GM19043 (cell line): ENCODE measurements around the gene HSH2D.

Experiments
- ATAC-seq: cut with Tn5 transposase; IDR thresholded peaks from one replicate; pipeline ENCODE4 v1.9.1; 2021; ENCODE audit warnings: low read depth; ENCODE audit not compliant: unreplicated experiment

Gene HSH2D

DNA sequence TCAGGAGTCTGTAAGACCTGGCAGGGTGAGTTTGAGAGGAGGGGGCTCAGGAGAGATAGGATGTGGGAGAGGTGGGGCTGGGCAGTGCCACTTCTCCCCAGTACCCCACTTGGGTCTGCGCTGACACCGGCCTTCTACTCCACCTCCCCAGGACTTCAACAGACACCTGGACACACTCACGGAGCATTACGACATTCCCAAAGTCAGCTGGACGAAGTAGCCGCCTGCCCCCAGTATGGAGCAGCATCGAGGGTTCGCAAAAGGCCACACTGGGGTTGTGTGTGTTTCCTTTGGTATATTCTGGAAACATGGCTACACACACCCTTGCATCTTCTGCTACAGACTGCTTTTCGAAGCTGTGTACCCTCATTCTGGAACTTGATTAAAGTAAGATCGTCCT is 47.3 kb downstream of the HSH2D start:
- ATAC-seq = no peak

DNA sequence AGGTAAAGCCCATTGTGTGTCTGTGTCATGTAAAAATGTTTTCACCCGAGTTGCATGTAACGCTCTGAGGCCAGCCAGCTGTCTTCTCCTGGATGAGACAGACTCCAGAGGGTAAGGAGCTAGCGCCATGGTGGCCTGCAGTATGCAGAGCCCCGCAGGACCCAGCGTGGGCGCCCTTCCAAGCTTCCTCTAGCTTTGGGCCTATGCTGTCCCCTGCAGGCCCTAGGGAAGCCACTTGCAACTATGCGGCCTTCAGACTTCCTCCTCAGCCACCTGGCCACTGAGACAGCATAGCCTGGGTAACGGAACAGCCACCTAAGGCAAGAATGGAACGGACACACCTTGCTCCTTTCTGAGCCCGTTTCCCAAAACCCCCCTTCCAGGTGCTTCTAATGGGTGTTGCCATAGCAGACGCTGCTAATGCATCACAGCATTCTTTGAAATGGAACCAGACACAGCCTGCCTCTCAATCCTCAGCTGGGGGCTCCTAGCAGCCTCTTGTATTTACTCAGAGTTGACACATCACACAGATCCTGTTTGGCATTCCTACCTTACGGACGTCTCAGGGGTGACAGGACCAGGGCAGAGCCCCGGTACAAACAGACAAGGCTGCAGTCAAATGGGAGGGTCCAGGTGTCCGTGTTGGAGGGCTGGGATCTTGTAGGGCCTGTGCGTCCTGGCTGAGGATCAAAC is 47.9 kb downstream of the HSH2D start:
- ATAC-seq = no peak

DNA sequence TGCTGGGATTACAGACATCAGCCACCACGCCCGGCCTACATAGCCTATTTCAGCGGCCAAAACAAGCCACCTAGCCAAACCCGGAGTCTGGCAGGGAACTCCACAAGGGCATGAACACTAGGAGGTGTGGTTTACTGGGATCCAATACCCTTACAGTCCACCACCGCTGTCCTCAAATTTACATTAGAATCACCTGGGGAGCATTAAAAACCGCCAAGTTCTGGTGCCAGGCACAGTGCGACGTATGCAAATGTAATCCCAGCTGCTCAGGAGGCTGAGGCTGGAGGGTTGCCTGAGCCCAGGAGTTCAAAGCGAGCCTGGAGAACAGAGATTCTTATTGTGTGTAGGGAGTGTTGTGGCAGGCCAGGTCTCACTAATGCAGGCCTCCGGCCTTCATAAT is 50.0 kb downstream of the HSH2D start:
- ATAC-seq = no peak

DNA sequence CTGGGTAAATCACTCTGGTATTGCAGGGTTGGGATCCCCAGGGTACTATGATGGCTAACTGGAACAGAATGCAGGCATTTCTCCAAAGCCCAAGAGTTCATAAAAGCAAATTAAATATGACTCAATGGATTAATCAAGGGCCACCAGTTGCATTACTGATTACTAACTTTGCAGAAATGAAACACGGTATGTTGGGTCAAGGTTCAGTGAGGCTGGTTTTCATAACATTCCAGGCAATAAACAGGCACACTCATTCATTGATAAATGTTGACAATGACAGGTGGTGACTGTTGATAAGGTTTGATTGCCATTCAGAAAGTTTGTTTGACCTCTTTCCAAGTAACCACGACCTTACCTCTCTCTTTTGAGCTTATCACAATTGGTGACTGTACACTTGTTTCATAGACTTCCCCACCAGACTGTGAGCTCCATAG is 53.7 kb downstream of the HSH2D start:
- ATAC-seq = no peak

DNA sequence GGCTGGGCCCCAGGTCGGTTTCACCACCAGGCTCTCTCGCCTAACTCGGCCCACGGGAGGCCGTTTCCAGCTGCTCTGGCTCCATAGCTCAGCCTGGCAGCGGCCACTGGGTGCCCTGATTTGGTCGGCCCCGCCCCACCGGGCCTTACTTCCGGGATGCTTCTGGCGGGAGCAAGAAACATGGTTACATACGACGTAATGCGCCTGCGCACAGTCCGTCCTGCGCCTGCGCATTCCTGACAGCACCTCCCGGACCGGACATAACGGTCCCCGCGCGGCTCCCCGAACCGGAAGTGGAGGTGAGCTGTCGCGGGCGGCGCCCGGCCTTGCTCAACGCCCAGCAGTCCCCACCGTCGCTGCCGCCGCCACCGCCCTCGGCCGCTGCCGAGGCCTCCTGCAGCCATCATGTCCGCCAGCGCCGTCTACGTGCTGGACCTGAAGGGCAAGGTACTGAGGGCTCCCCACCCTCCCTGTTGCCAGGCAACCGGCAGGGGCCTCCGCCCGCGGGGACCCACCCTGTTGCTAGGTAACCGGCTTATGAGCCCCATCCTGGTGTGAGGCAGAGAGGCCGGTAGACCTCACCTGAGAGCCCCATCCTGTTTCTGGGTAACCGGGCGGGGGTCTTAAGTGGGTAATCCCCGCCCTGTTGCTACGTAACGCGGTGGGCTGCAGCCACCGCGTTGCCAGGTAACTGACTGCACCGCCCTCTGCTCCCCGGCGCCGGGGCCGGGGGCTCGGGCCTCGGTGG is 54.3 kb downstream of the HSH2D start, which contains the start of gene AP1M1:
Gene AP1M1 (plus strand): TSS at position 290 of the 748 bp plus-strand sequence. CDS start 116 bp downstream, at position 406.
- ATAC-seq = peak; percentile 79

DNA sequence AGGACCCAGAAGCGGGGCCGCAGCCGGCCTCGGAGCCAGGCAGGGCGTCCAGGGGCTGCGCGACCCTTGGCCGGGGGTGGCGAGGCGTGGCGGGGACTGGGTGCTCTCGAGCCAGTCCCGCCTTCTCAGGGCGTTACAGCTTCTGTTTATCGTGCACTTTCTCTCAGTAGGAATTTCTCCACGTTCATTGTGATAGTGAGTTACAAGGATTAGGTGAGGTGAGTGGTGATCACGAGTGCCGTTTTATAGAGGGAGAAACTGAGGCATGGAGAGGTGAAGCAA is 54.8 kb downstream of the HSH2D start:
- no peak for ATAC-seq

DNA sequence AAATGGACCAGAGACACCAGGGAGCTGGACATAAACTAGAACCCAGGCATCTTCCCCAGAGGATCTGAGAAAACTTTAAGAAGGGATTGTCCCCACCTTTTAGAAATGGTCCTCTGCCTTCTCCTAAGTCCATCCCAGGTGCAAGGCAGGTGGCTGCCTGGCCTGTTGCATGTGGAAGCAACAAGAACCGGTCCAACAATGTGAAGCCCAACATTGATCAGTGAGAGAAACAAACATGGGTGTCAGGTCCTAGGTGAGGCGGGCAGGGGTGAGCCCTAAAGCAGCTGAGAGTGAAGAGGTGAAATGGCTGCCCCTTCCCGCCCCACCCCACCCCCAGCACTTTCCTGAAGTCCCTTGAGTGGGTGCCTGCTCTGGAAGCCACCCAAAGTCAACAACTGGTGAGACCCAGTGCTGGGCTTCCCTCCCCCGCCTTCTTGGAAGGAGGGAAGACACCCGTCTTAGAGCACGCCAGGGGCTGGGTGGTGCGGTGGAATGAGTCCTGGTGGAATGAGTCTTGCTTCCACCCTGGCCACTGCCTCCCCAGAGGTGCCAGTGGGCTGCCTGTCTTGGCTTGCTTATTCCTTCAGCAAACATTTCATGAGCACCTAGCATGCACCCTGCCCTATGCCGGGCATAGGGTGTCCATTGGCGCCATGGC is 55.9 kb downstream of the HSH2D start:
- no peak for ATAC-seq

DNA sequence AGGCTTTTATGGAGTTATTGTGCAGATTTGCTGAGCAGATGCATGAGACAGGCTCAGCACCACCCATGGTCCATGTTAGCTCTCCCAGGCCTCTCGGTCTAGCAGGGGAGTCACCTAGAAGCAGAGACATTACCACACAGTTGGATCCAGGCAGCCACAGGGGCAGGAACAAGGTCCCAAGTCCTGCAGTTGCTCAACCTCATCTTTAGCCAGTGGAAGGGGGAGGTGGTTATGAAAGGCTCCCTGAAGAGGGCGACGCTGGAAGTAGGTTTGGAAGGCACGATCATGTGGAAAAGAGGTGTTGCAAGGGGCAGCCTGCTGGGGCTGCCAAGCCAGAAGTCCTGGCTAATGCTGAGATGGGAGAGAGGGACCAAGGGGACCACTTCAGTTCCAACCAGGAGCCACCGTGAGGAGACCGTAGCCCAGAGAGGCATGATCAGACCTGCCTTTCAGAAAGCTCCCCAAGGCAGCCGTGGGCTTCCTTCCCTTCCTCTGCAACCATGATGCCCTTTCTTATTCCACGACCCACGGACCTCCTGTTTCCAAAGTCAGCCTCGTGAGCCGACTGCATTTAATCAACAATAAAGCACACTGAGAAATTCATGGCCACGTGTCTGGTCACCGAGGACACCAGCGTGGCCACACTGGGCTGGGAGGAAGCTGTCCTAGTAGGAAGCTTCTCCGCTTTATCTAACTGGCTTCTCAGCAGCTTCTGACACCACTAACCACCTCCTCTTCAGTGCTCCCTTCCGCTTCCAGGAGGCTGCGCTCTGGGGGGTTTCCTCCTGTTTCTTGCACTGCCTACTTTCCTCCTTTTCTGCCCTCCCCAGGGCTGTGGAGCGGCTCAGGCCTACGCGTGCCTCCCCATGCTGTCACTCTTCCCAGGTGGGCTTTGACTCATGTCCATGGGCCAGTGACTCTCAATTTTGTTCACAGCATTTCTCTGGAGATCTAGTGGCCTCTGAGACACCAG is 56.8 kb downstream of the HSH2D start:
- no peak for ATAC-seq

DNA sequence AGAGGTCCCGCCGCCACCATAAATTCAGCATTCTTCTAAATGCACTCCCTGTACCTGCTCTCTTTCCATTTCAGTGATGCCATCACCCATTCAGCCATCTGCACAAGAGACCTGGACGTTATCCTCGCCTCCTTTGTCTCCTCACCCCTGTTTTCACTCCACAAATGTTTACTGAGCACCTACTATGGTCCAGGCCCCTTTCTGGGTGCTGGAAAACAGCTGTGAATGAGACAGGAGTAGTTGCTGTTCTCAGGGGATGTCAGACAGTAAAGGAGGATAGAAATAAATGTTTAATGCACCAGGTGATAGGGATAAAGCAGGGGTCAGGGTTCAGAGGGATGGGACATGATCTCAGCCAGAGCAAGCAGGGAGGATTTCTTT is 57.5 kb downstream of the HSH2D start:
- no peak for ATAC-seq

DNA sequence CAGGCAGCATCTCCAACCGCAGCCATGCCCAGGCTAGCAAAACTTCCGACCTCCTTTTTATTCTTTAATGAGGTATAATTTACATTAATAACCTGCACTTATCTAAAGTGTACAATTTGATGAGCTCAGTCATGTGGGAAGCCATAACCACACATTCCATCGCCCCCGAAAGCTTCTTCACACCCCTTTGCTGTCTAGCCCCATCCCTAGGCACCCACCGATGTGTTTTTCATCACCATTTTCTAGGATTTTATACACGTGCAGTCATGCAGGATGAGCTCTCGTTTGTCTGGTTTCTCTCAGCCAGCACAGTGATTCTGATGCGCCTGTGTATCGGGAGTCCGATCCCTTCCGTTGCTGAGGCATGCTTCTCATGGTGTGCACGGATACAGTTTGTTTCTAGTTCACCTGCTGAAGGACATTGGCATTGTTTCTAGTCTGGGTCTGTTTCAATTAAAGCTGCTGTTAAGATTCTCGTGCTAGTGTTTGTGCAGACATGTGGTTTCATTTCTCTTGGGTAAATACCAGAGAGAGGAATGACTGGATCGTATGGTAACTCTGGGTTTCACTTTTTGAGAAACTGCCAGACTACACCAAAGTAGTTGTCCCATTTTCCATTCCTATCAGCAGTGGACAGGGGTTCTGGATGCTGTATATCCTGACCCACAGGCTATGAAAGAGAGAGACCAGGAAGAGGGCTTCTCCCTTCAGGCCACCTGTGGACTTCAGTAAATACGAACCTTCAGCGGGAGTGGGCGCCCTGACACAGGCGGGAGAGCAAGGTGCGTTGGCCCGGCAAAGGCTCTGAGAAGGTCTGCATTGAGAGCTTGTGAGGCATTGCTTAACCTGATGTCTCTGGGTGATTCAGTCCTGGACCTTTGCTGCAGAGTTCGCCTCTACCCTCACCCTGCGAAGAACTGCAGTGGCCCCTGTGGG is 59.1 kb downstream of the HSH2D start:
- ATAC-seq = no peak

DNA sequence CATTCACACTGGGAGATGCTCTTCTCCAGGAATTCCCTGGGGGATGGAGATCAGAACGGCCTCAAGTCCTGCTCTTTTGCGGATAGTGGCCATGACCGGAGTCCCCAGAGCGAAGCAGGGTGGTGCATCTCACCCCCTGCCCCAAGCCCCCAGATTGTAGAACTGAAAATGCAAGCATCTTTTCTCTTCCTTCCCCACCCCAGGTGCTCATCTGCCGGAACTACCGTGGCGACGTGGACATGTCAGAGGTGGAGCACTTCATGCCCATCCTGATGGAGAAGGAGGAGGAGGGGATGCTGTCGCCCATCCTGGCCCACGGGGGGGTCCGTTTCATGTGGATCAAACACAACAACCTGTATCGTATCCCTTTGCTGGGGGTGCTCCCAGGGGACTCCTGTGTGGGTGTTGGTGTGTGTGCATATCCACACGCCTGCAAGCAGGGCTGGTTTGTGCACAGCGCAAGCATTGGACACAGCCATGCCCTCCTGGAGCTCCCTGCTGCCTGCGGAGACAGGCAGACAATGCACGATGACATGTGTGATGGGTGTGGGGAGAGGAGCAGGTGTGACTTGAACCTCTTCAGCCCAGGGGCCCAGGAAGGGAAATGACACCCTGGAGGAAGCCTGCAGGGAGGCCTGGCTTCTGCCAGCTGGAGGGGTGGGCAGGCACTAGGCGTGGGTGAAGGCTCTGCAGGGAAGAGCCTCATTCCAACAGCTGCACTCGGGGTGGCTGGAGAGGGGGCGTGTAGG is 59.9 kb downstream of the HSH2D start:
- no peak for ATAC-seq

DNA sequence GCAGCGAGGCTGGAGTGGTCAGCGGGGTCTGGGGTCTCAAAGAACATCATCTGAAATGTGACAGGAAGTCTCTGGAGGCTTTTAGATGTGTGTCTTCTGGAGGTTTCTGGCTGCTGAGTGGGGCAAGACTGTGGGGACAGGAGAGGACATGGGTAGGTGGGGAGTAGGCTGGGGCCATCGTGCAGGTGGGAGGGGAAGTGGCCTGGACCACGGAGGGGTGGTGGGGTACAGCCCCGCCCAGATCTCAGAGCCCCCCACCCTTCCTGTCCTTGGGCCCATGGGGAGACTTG is 60.5 kb downstream of the HSH2D start:
- no peak for ATAC-seq

DNA sequence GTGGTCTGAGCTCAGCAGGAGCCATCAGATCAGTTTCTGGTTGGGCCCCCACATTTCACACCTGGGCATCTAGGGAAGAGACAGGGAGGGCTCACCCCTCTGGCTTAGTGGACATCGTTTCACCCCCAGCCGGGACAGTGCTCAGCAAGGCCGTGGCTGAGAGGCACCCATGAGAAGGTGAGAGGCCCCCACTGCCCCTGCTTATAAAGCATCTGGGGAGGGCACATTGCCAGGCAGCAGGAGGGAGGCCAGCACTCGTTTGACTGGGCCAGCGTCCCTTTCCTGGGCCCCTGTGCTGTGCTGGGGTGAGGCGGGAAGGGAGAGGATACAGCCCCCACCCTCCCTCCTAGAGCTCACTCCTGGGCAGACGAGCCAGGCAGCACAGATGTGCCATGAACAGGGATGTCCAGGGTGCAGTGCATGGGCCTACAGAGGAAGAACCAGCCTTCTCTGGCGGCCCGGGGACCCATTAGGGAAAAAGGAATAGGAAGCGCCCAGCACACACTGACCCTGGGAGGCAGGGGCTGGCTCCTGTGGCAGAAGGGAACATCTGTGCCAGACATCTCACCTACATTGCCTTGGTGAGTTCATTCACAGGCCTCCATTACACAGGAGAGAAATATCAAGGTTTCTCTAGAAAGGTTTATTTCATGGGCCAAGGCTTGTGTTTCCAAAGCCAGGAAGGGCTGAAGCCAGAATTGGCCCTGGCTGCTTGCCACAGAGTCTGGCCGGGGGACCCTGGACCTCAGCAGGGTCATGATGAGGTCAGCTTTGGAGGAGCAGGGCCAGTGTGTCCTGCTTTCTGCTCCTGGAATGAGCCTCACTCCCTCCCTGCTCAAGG is 61.9 kb downstream of the HSH2D start:
- ATAC-seq = no peak

DNA sequence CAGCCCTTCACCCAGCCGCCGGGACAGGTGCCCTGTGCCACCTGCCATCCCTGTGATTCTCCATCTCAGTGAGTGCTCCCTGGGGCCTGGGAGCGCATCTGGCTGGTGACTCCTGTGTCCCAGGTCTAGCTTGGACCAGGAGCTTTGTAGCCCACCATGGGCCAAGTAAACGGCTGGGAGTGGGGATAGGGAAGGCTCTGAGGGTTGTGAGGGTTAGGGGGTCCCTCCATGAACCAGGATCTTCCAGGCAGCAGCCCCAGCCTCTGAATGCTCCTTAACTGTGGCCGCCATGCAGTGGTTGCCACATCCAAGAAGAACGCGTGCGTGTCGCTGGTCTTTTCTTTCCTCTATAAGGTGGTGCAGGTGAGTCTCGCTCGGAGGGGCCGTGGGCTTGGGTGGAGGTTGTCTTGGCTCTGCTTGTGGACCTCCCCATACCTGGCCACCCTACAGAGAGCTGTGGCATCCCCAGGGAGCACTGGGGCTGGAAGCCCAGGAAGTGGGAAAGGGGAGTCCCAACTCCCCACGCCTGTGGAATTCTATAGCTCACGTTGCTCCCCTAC is 62.6 kb downstream of the HSH2D start:
- no peak for ATAC-seq

DNA sequence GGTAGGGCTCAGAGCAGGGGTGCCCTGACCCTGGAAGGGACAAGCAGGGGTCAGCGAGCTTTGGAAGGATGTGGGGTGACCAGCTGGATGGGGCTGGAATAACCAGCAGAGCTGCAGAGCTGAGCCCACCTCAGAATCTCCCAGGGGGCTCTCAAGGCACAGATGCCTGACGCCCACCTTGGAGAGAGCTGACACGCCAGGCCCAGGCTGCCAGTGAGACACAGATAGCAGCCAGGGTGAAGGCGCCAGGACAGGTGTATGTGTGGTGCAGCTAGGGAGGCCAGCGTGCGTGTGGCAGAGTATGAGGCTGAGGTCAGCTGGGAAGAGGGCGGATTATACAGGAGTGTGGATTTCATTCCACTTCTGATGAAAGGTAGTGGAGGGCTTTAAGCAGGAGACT is 63.2 kb downstream of the HSH2D start:
- ATAC-seq = no peak

DNA sequence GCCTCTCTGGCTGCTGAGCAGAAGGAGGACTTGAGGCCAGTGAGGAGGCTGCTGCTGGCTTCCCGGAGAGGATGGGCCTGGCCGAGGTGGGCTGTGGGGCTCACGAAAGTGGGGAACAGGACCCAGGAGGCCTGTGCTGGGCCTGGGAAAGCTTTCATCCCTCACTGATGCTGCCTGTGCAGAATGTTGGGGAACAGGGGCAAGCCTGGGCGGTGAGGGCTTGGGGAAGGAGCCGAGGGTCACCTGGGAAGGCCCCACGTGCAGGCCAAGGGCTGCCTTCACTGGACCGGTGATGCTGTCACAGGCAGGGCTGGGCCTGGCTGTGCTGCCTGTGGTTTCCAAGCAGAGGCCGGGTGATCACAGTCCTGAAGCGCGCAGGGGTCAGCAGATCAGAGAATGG is 63.6 kb downstream of the HSH2D start:
- no peak for ATAC-seq

DNA sequence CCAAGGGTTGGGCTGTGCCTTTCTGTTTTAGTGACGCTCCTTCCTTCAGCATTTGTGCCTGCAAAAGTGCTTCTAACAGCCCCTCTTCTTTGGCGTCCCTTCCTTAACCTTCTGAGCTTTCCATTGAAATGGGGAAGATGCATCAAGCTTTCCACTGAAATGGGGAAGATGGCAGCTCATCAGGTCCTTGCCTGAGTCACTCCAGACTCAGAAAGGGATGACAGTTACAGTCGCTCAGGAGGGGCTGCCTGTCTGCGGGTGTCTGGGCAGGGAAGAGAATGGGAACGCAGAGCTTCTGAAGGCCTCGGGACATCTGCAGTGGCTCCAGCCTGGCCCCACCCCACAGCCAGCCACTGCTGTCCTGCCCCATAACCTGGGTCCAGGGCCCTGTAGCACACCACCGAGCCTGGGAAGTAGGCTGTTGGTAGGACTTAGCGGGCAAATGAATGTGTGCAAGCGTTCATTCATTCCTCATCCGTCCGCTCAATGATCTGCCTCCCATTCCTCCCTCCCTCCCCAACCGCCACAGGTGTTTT is 64.1 kb downstream of the HSH2D start:
- no peak for ATAC-seq
